ENCODE results near the gene GPN2.
"Not testable (repeated sequence)": the region's sequence is repeated elsewhere in the genome, so short reads cannot be mapped to it uniquely, and the experiment has no call there.

Gene GPN2

GRCh38 chr1:26887125-26887524, 3.0 kb downstream of the GPN2 start:
- TF ChIP-seq CTCF (IDR thresholded peaks at IDR 0.05; ENCODE audit: control insufficient read depth, extremely low read depth, insufficient read depth), result peak; percentile 37; the same call in 1 of the 2 replicates
- no peak for DNase-seq (ENCODE audit: low read depth)
- no peak overlapping the region for H3K4me3 ChIP-seq (ENCODE audit: low read depth, low read length)

GRCh38 chr1:26882696-26883463, 7.2 kb downstream of the GPN2 start:
- no peak for TF ChIP-seq CTCF (IDR thresholded peaks at IDR 0.05; ENCODE audit: control insufficient read depth, extremely low read depth, insufficient read depth)
- no peak overlapping the region for H3K4me3 ChIP-seq (ENCODE audit: low read depth, low read length)
- no peak for DNase-seq (ENCODE audit: low read depth)

GRCh38 chr1:26881611-26882010, 8.5 kb downstream of the GPN2 start:
- H3K4me3 ChIP-seq (ENCODE audit: low read depth, low read length); DNase-seq (ENCODE audit: low read depth): not testable (repeated sequence)

- DNase-seq (ENCODE audit: low read depth), result no peak
- no peak for TF ChIP-seq CTCF (IDR thresholded peaks at IDR 0.05; ENCODE audit: control insufficient read depth, extremely low read depth, insufficient read depth)
Observed at GRCh38 chr1:26879793-26880192, 10.3 kb downstream of the GPN2 start.

GRCh38 chr1:26877326-26877725, 12.8 kb downstream of the GPN2 start:
- no peak for DNase-seq (ENCODE audit: low read depth)
- no peak overlapping the region for H3K4me3 ChIP-seq (ENCODE audit: low read depth, low read length)

More at GRCh38 chr1:26879793-26880192, 10.3 kb downstream of the GPN2 start:
- no peak overlapping the region for H3K4me3 ChIP-seq (ENCODE audit: low read depth, low read length)

GRCh38 chr1:26874896-26875295, 15.2 kb downstream of the GPN2 start:
- no peak for DNase-seq (ENCODE audit: low read depth)
- no peak for TF ChIP-seq CTCF (IDR thresholded peaks at IDR 0.05; ENCODE audit: control insufficient read depth, extremely low read depth, insufficient read depth)

More at GRCh38 chr1:26877326-26877725, 12.8 kb downstream of the GPN2 start:
- no peak for TF ChIP-seq CTCF (IDR thresholded peaks at IDR 0.05; ENCODE audit: control insufficient read depth, extremely low read depth, insufficient read depth)

GRCh38 chr1:26873097-26873496, 17.0 kb downstream of the GPN2 start:
- not testable (repeated sequence) for DNase-seq (ENCODE audit: low read depth); H3K4me3 ChIP-seq (ENCODE audit: low read depth, low read length)

More at GRCh38 chr1:26874896-26875295, 15.2 kb downstream of the GPN2 start:
- H3K4me3 ChIP-seq (ENCODE audit: low read depth, low read length), result no peak overlapping the region

Data from LNCaP clone FGC (cell line).